Measurements from ENCODE around the gene MOB2. TPM values are rescaled to one million over a fixed set of nuclear protein-coding genes. Genes with fewer than 3 reads are reported as not detected.

MOB2 gene
- total RNA-seq, 1 donor from 2014 or later: 95.4 TPM

DNA sequence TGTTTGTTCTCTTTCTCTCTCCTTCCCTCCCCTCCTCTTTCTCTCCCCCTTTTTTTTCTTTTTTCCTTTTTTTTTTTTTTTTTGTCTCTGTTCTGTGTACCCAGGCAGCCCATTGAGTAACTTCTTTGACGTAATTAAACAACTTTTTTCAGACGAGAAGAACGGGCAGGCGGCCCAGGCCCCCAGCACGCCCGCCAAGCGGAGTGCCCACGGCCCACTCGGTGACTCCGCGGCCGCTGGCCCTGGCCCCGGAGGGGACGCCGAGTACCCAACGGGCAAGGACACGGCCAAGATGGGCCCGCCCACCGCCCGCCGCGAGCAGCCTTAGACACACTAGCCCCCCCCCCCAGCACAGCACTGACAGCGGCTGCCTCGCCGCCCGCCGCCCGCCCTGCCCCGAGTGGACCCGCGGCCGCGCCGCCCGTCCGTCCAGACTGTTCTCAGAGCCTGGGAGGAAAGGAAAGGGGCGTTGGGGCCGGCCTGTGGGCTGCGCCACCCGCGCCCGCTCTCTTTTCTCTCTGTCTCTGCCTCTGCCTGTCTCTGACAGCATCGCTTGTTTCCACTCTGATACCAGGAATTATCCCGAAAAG, 26.1 kb downstream of the MOB2 start:
- peaks cover 14 to 28% of the 10 kb centered on the region in 2 donors for H3K4me1 ChIP-seq
- no peak for TF ChIP-seq CTCF (IDR thresholded peaks at IDR 0.05)
- no peaks in the 10 kb centered on the region for H3K27me3 ChIP-seq
- intact Hi-C loops (cut with DNase I): loop anchor here (1.0 to 5.0 kb wide), 2 partner anchors 22 to 73 kb away; partner anchors contain the start of gene BRSK2
- H3K4me3 ChIP-seq: peak overlapping the region; percentile 21 to 43
- H3K27ac ChIP-seq: peak overlapping the region; percentile 86 to 89
- DNase-seq (ENCODE audit: low spot score in 2 of 2): peak; percentile 53 to 92
- no peaks in the 10 kb centered on the region for H3K9me3 ChIP-seq
- peaks cover 0 to 4% of the 10 kb centered on the region in 2 donors for H3K36me3 ChIP-seq

GRCh38 chr11:1459764-1460395, 26.7 kb downstream of the MOB2 start:
- H3K27me3 ChIP-seq: no peaks in the 10 kb centered on the region
- no peak for TF ChIP-seq CTCF (IDR thresholded peaks at IDR 0.05)
- H3K4me1 ChIP-seq: peaks cover 14 to 28% of the 10 kb centered on the region in 2 donors
- peak overlapping the region; percentile 86 to 89 for H3K27ac ChIP-seq
- peak overlapping the region in 1 of 2 donors; percentile 38 for H3K4me3 ChIP-seq
- no peaks in the 10 kb centered on the region for H3K9me3 ChIP-seq
- H3K36me3 ChIP-seq: peaks cover 0 to under 1% of the 10 kb centered on the region in 2 donors
- intact Hi-C loops (cut with DNase I): loop anchor here (1.0 to 5.0 kb wide), 4 partner anchors 22 to 112 kb away; partner anchors contain the start of genes BRSK2 and DUSP8
- DNase-seq (ENCODE audit: low spot score in 2 of 2): no peak

DNA sequence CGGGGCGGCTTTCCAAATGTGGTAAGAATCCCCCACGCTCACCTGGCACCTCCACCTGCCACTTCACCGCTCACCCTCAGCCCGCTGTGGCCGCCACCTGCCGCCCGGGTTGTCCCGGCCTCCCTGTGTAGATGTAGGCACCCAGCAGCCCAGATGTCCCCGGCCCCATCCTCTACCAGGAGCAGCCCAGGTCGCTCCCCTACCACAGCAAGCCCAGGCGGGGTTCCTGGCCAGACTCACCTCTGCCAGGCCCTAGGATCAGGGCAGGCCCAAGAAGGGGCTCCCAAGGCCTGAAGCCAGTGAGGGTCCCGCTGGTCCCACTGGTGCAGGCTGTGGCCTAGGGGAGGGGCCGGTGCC, 27.4 kb downstream of the MOB2 start:
- TF ChIP-seq CTCF (IDR thresholded peaks at IDR 0.05): no peak
- Histone ChIP-seq H3K4me3 (peak overlapping the region in 1 of 2 donors; percentile 38), H3K4me1 (peaks cover 14 to 28% of the 10 kb centered on the region in 2 donors)

GRCh38 chr11:1458340-1459218, 28.0 kb downstream of the MOB2 start:
- peaks cover 14 to 28% of the 10 kb centered on the region in 2 donors for H3K4me1 ChIP-seq
- no peak overlapping the region for H3K4me3 ChIP-seq
- peak overlapping the region; percentile 86 to 89 for H3K27ac ChIP-seq
- H3K36me3 ChIP-seq: no peaks in the 10 kb centered on the region
- intact Hi-C loops (cut with DNase I): loop anchor here (2.0 to 5.0 kb wide), 2 partner anchors 56 to 114 kb away; partner anchors contain the start of gene DUSP8
- H3K27me3 ChIP-seq: no peaks in the 10 kb centered on the region
- H3K9me3 ChIP-seq: no peaks in the 10 kb centered on the region
- peak; percentile 15 to 41 (median 32) for TF ChIP-seq CTCF (IDR thresholded peaks at IDR 0.05)
- peak in 1 of 2 donors; percentile 86 for DNase-seq (ENCODE audit: low spot score in 2 of 2)

More for the DNA sequence above, 27.4 kb downstream of the MOB2 start:
- intact Hi-C loops (cut with DNase I): loop anchor here (2.0 to 5.0 kb wide), 2 partner anchors 56 to 113 kb away; partner anchors contain the start of gene DUSP8
- H3K9me3 ChIP-seq: no peaks in the 10 kb centered on the region
- no peaks in the 10 kb centered on the region for H3K27me3 ChIP-seq
- no peak for DNase-seq (ENCODE audit: low spot score in 2 of 2)
- peak overlapping the region; percentile 86 to 89 for H3K27ac ChIP-seq
- no peaks in the 10 kb centered on the region for H3K36me3 ChIP-seq

- no peak for DNase-seq (ENCODE audit: low spot score in 2 of 2)
- Histone ChIP-seq H3K4me3 (no peak overlapping the region), H3K27ac (peak overlapping the region in 1 of 2 donors; percentile 55), H3K9me3 (no peaks in the 10 kb centered on the region), H3K4me1 (peaks cover 14 to 32% of the 10 kb centered on the region in 2 donors), H3K36me3 (no peaks in the 10 kb centered on the region), H3K27me3 (no peaks in the 10 kb centered on the region)
- intact Hi-C loops (cut with DNase I): loop anchor here (2.0 to 5.0 kb wide), 2 partner anchors 57 to 114 kb away; partner anchors contain the start of gene DUSP8
- TF ChIP-seq CTCF (IDR thresholded peaks at IDR 0.05): no peak
Observed at GRCh38 chr11:1457856-1458255, 28.7 kb downstream of the MOB2 start.

Measured in ascending aorta (tissue), 2 donors.